GM12891 (cell line): ENCODE data around the gene ITPR1.

Experiments
- PAX5 ChIP-seq: IDR thresholded peaks from 2 replicates; pipeline ENCODE4 v1.6.1; 2011; ENCODE audit warnings: low read length, moderate library complexity, mild to moderate bottlenecking; ENCODE audit not compliant: insufficient read depth, severe bottlenecking
- POLR2A ChIP-seq: IDR thresholded peaks from 2 replicates; pipeline ENCODE4 v1.6.1; 2011; ENCODE audit warnings: low read depth, low read length, control low read depth
- POLR2AphosphoS5 ChIP-seq: IDR thresholded peaks from 2 replicates; pipeline ENCODE4 v1.6.1; 2011; ENCODE audit warnings: low read depth, low read length, control low read depth
- POU2F2 ChIP-seq: IDR thresholded peaks from 2 replicates; pipeline ENCODE4 v1.6.1; 2011; ENCODE audit warnings: low read depth, mild to moderate bottlenecking, control low read depth, low read length, moderate library complexity
- SPI1 ChIP-seq: IDR thresholded peaks from 2 replicates; pipeline ENCODE4 v1.6.1; 2011; ENCODE audit warnings: low read depth, low read length, control low read depth
- TAF1 ChIP-seq: IDR thresholded peaks from 2 replicates; pipeline ENCODE4 v1.6.1; 2011; ENCODE audit warnings: low read depth, low read length, control low read depth

DNA sequence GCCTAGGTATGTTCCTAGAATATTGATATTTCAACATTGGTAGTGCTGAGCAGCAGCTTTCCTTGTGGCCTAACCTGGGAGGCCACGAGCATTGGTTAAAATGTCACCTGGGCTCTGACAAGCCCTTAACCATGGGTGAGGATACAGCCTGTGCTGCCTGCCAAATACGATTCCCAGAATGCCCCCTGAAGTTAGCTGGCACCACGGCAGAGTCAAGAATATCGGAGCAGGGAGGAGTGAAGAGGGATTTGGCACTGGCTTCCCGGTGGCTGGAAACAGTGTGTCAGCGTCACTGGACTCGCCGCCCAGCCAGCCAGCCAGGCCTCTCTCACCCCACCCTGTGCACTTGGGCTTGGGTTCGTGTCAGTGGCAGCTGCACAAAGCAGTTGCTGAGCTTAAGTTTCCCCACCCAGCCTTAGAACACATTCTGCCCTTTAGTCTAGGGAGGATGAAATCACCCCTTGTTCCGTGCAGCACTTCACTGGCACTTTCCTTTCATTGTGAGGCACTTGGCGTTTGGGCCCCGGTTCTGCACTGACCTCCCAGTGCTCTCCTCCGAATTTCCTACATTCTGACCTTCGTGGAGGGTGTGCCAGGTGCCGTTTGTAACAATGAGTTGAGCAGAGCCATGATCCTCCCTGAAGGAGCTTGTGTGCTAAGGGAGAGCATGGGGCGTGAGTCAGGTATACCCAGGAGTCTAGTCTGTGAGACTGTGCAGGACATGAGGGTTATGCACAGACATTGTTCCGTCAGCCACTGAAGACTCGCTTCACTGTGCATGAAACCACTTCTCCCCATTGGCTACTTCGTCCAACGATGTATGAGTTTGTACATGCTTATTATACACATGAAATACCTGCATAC lies 333.3 kb downstream of the ITPR1 start:
- TF ChIP-seq POLR2A (no peak; the same call in 1 of the 2 replicates), POLR2AphosphoS5 (no peak), SPI1 (no peak), PAX5 (no peak), TAF1 (no peak), POU2F2 (no peak)
